ENCODE measurements around the gene CRYGD. TPM values are rescaled to one million over a fixed set of nuclear protein-coding genes. Genes with fewer than 3 reads are reported as not detected.

Gene CRYGD
- total and polyA plus RNA-seq, 2 donors (not counting 3 experiments of a cell fraction or from before 2014, with no cell fraction given) = not detected

- no peak overlapping the region for H3K27ac ChIP-seq (ENCODE audit: insufficient read depth, low read depth, low read length)
- no peak overlapping the region for H3K4me2 ChIP-seq (ENCODE audit: insufficient read depth, low read length)
- H3K9ac ChIP-seq (replicated peaks; ENCODE audit: extremely low read depth, insufficient read depth, low read length) = no peak overlapping the region
- H3K4me3 ChIP-seq (replicated peaks in 1 of 3; ENCODE audit: insufficient read depth in 1 of 3, low read depth in 1 of 3, low read length in 3 of 3) = no peak overlapping the region
- no peaks in the 10 kb centered on the region for H3K9me1 ChIP-seq (replicated peaks; ENCODE audit: control insufficient read depth, extremely low read depth, insufficient read depth, low read length)
- CTCF ChIA-PET = interaction anchor here (0.7 kb wide), 1 partner anchor 63 kb away, joined by 3 read pairs; no protein-coding TSS in a partner anchor
- no peaks in the 10 kb centered on the region for H3K4me1 ChIP-seq (ENCODE audit: control insufficient read depth, extremely low read depth, insufficient read depth, low read length)
- intact Hi-C loops (cut with micrococcal nuclease) = no loop called here
- no peak for FAIRE-seq
- no peaks in the 10 kb centered on the region for H3K36me3 ChIP-seq (ENCODE audit: control insufficient read depth in 2 of 2, extremely low read depth in 1 of 2, insufficient read depth in 2 of 2, low read length in 2 of 2)
- H2AFZ ChIP-seq (ENCODE audit: low read depth, low read length) = no peak overlapping the region
- no peaks in the 10 kb centered on the region for H3K9me3 ChIP-seq (replicated peaks; ENCODE audit: control insufficient read depth, insufficient read depth, low read length)
- TF ChIP-seq FOS (IDR thresholded peaks at IDR 0.05; ENCODE audit: borderline replicate concordance, insufficient read depth, low read length) (no peak), MAX (IDR thresholded peaks at IDR 0.05; ENCODE audit: insufficient read depth, insufficient read length) (no peak), MYC (IDR thresholded peaks at IDR 0.05; ENCODE audit: low read depth, low read length) (no peak), POLR2AphosphoS5 (IDR thresholded peaks at IDR 0.05; ENCODE audit: insufficient read depth, low read depth, low read length) (no peak), EZH2 (IDR thresholded peaks at IDR 0.05; ENCODE audit: borderline replicate concordance, low read depth, low read length, severe bottlenecking) (no peak), GATA2 (IDR thresholded peaks at IDR 0.05; ENCODE audit: insufficient read depth, insufficient read length, low read depth, low read length) (no peak)
- POLR2A ChIA-PET = no interaction called here
- no peaks in the 10 kb centered on the region for H3K79me2 ChIP-seq (ENCODE audit: control insufficient read depth, insufficient read depth, low read length)
- no TSS peak for BruUV-seq (replicated peaks)
- DNase-seq (ENCODE audit: low read depth, low spot score) = no peak
- H3K27me3 ChIP-seq (ENCODE audit: control insufficient read depth in 2 of 2, insufficient read depth in 2 of 2, low read length in 2 of 2) = no peaks in the 10 kb centered on the region
- dilution Hi-C loops (cut with MboI; ENCODE audit: extremely low pct_ligation_motif_present, low sequenced_read_pairs) = no loop called here
- no peaks in the 10 kb centered on the region for H4K20me1 ChIP-seq (replicated peaks; ENCODE audit: control insufficient read depth, extremely low read depth, insufficient read depth, low read length)
These were observed 10.7 kb upstream of the CRYGD start for GRCh38 chr2:208134928-208135586.

GRCh38 chr2:208130712-208131110 lies 6.4 kb upstream of the CRYGD start:
- H3K4me3 ChIP-seq (replicated peaks in 1 of 3; ENCODE audit: insufficient read depth in 1 of 3, low read depth in 1 of 3, low read length in 3 of 3) = no peak overlapping the region
- intact Hi-C loops (cut with micrococcal nuclease) (no loop called here), dilution Hi-C loops (cut with MboI; ENCODE audit: extremely low pct_ligation_motif_present, low sequenced_read_pairs) (no loop called here)
- DNase-seq (ENCODE audit: low read depth, low spot score) = no peak
- no peaks in the 10 kb centered on the region for H3K4me1 ChIP-seq (ENCODE audit: control insufficient read depth, extremely low read depth, insufficient read depth, low read length)
- no peaks in the 10 kb centered on the region for H3K9me3 ChIP-seq (replicated peaks; ENCODE audit: control insufficient read depth, insufficient read depth, low read length)
- H3K27ac ChIP-seq (ENCODE audit: insufficient read depth, low read depth, low read length) = no peak overlapping the region
- H3K9me1 ChIP-seq (replicated peaks; ENCODE audit: control insufficient read depth, extremely low read depth, insufficient read depth, low read length) = no peaks in the 10 kb centered on the region
- CTCF ChIA-PET = interaction anchor here (1.4 kb wide), 1 partner anchor 12 kb away, joined by 3 read pairs; no protein-coding TSS in a partner anchor
- no peak overlapping the region for H2AFZ ChIP-seq (ENCODE audit: low read depth, low read length)
- H3K4me2 ChIP-seq (ENCODE audit: insufficient read depth, low read length) = no peak overlapping the region
- no peaks in the 10 kb centered on the region for H4K20me1 ChIP-seq (replicated peaks; ENCODE audit: control insufficient read depth, extremely low read depth, insufficient read depth, low read length)
- POLR2A ChIA-PET = no interaction called here
- TF ChIP-seq POLR2A (IDR thresholded peaks at IDR 0.05; ENCODE audit: low read depth, low read length) = no peak
- TF ChIP-seq CTCF (IDR thresholded peaks at IDR 0.05; ENCODE audit: extremely low read depth in 1 of 2, insufficient read depth in 1 of 2, low read depth in 1 of 2, low read length in 2 of 2) = no peak
- no peak for TF ChIP-seq JUN (IDR thresholded peaks at IDR 0.05; ENCODE audit: borderline replicate concordance, insufficient read depth, insufficient read length, low read depth)
- TF ChIP-seq MYC (IDR thresholded peaks at IDR 0.05; ENCODE audit: low read depth, low read length) = no peak
- no peak for TF ChIP-seq FOS (IDR thresholded peaks at IDR 0.05; ENCODE audit: borderline replicate concordance, insufficient read depth, low read length)
- TF ChIP-seq GATA2 (IDR thresholded peaks at IDR 0.05; ENCODE audit: insufficient read depth, insufficient read length, low read depth, low read length) = no peak
- no peak for TF ChIP-seq POLR2AphosphoS5 (IDR thresholded peaks at IDR 0.05; ENCODE audit: insufficient read depth, low read depth, low read length)
- no peak for TF ChIP-seq EZH2 (IDR thresholded peaks at IDR 0.05; ENCODE audit: borderline replicate concordance, low read depth, low read length, severe bottlenecking)
- TF ChIP-seq MAX (IDR thresholded peaks at IDR 0.05; ENCODE audit: insufficient read depth, insufficient read length) = no peak
- H3K79me2 ChIP-seq (ENCODE audit: control insufficient read depth, insufficient read depth, low read length) = no peaks in the 10 kb centered on the region
- no peak for FAIRE-seq
- no peaks in the 10 kb centered on the region for H3K27me3 ChIP-seq (ENCODE audit: control insufficient read depth in 2 of 2, insufficient read depth in 2 of 2, low read length in 2 of 2)
- no peaks in the 10 kb centered on the region for H3K36me3 ChIP-seq (ENCODE audit: control insufficient read depth in 2 of 2, extremely low read depth in 1 of 2, insufficient read depth in 2 of 2, low read length in 2 of 2)
- H3K9ac ChIP-seq (replicated peaks; ENCODE audit: extremely low read depth, insufficient read depth, low read length) = no peak overlapping the region
- no TSS peak for BruUV-seq (replicated peaks)

Measured in endothelial cell of umbilical vein (primary cell).